BLaER1 (cell line): ENCODE data around the gene SGPL1.

ENCODE experiments used
- H3K27ac ChIP-seq: shearing (Covaris generic); formaldehyde crosslinking; 2 replicates; pipeline ENCODE4 v1.8.1; 2022
- H3K27me3 ChIP-seq: shearing (Covaris generic); formaldehyde crosslinking; 2 replicates; pipeline ENCODE4 v1.8.1; 2022
- H3K36me3 ChIP-seq: shearing (Covaris generic); formaldehyde crosslinking; 2 replicates; pipeline ENCODE4 v1.8.1; 2022
- H3K4me1 ChIP-seq: shearing (Covaris generic); formaldehyde crosslinking; 2 replicates; pipeline ENCODE4 v1.8.1; 2022
- H3K4me2 ChIP-seq: shearing (Covaris generic); formaldehyde crosslinking; 2 replicates; pipeline ENCODE4 v1.8.1; 2022
- H3K4me3 ChIP-seq: shearing (Covaris generic); formaldehyde crosslinking; 2 replicates; pipeline ENCODE4 v1.8.1; 2022
- H3K9ac ChIP-seq: shearing (Covaris generic); formaldehyde crosslinking; 2 replicates; pipeline ENCODE4 v1.8.1; 2022
- H3K9me3 ChIP-seq: shearing (Covaris generic); formaldehyde crosslinking; 2 replicates; pipeline ENCODE4 v1.8.1; 2022
- H4K20me1 ChIP-seq: shearing (Covaris generic); formaldehyde crosslinking; 2 replicates; pipeline ENCODE4 v1.8.1; 2022
- Cebpa-rat ChIP-seq: shearing (Covaris generic); IDR thresholded peaks from 2 replicates; pipeline ENCODE4 v1.8.1; 2022

Gene SGPL1

DNA sequence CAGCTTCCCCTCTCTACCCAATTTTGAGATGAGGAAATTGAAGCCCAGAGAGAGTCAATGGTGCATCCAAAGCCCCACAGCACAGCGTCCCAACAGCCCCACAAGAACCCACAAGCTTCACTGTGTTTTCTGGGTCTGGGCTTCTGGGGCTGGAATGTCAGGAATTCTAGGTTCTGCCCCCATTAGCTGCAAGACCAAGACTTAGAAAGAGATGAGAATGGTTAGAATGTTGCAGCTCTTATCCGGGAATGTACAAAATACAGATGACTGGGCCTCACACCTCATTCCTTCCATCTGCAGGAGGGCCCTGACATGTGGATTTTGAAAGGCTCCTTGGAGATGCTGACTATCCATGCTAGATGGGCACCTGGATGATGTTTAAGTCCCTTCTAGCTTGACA, 6.0 kb upstream of the SGPL1 start:
- H3K9ac ChIP-seq, result no peak overlapping the region
- H3K27ac ChIP-seq, result no peak overlapping the region
- H3K4me2 ChIP-seq, result peak overlapping the region; percentile 27
- H4K20me1 ChIP-seq, result no peaks in the 10 kb centered on the region
- H3K9me3 ChIP-seq, result no peaks in the 10 kb centered on the region
- H3K36me3 ChIP-seq, result no peaks in the 10 kb centered on the region
- no peak overlapping the region for H3K4me3 ChIP-seq
- H3K4me1 ChIP-seq, result peaks cover 18% of the 10 kb centered on the region
- TF ChIP-seq Cebpa-rat, result no peak
- no peaks in the 10 kb centered on the region for H3K27me3 ChIP-seq

DNA sequence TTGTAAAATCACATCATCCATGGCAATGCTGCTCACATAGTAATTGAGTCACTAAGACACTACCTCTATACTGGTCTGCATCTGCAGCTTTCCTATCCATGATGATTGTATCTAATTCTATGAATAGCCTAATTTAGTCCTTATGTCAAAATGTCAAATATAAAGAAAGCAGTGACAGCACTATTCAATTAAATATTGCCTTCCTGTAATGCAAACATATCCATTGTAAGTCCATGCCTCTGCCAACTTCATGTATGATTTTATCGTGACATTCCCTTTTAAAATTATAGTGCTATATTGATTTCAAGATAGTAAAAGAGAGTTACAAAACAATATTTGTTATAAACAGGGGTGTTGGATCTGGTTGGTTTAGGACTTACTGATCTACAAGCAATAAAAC, 4.8 kb upstream of the SGPL1 start:
- H3K4me3 ChIP-seq, result no peak overlapping the region
- H3K9ac ChIP-seq, result no peak overlapping the region
- H3K4me2 ChIP-seq, result no peak overlapping the region
- peaks cover 24% of the 10 kb centered on the region for H3K4me1 ChIP-seq
- H3K27ac ChIP-seq, result no peak overlapping the region
- no peaks in the 10 kb centered on the region for H4K20me1 ChIP-seq
- no peaks in the 10 kb centered on the region for H3K9me3 ChIP-seq
- H3K36me3 ChIP-seq, result no peaks in the 10 kb centered on the region
- no peak for TF ChIP-seq Cebpa-rat
- no peaks in the 10 kb centered on the region for H3K27me3 ChIP-seq

DNA sequence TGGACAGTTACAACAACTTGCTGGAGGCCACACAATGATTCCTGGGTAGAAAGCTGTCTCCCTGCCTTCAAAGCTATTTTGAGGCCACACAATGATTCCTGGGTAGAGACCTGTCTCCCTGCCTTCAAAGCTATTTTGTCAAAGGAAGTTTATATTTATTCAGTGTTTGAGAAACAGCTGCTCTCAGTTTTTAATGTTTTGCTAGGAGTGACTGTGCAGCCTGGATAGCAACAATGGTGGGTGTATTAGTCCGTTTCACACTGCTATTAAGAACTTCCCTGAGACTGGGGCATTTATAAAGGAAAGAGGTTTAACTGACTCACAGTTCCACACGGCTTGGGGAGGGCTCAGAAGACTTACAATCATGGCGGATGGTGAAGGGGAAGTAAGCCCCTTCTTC, 3.9 kb upstream of the SGPL1 start:
- Histone ChIP-seq H3K27ac (no peak overlapping the region), H3K4me1 (peaks cover 29% of the 10 kb centered on the region), H3K4me3 (no peak overlapping the region), H3K27me3 (no peaks in the 10 kb centered on the region), H3K9me3 (no peaks in the 10 kb centered on the region), H3K9ac (no peak overlapping the region), H4K20me1 (no peaks in the 10 kb centered on the region), H3K36me3 (no peaks in the 10 kb centered on the region), H3K4me2 (no peak overlapping the region)
- no peak for TF ChIP-seq Cebpa-rat

DNA sequence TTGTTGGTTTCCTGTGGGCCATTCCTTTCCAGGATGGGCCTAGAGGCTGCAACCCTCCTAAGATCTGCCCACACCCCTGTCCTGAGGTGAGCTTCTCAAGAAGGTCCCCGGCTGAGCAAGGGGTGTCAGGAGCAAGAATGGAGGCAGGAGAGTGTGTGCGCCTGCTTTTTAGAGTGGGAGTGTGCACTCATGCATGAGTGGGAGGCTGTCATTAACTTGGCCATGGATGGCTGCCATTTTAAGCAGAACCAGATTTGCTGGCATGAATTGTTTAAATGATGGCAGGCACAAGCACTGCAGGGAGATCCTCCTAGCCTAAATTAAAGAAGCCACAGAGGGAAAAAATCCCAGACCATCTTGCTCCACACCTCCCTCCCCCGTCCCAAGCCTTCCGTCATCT, 2.9 kb upstream of the SGPL1 start:
- H3K4me1 ChIP-seq, result peaks cover 38% of the 10 kb centered on the region
- no peak for TF ChIP-seq Cebpa-rat
- no peak overlapping the region for H3K4me2 ChIP-seq
- no peak overlapping the region for H3K27ac ChIP-seq
- no peaks in the 10 kb centered on the region for H3K36me3 ChIP-seq
- no peaks in the 10 kb centered on the region for H4K20me1 ChIP-seq
- no peaks in the 10 kb centered on the region for H3K27me3 ChIP-seq
- no peak overlapping the region for H3K9ac ChIP-seq
- no peak overlapping the region for H3K4me3 ChIP-seq
- no peaks in the 10 kb centered on the region for H3K9me3 ChIP-seq

DNA sequence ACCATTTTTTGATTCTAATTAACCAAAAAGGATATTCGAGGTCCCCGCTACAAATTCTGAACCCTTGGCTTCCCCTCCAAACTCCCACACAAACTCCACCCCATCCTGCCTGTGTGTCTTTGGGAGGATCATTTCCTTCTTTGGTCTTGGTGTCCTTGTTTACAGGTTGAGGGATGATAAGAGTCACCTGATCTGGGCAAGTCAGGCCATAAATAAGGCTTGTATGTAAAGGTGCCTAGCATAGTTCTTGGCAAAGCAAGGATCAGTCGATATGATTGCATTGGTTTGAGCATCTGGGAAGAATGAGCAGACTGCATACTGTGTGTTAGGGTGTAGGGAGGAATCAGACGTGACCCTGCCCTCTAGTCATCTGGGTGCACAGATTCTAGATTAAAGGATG, 1.6 kb upstream of the SGPL1 start:
- peaks cover 12% of the 10 kb centered on the region; the same call in 1 of the 2 replicates for H4K20me1 ChIP-seq
- no peaks in the 10 kb centered on the region for H3K9me3 ChIP-seq
- H3K27ac ChIP-seq, result no peak overlapping the region
- 0 out of 2 replicates have a peak, but pooled peaks cover 10% of the 10 kb centered on the region for H3K36me3 ChIP-seq
- no peak overlapping the region for H3K4me3 ChIP-seq
- H3K9ac ChIP-seq, result no peak overlapping the region
- no peaks in the 10 kb centered on the region for H3K27me3 ChIP-seq
- H3K4me2 ChIP-seq, result no peak overlapping the region
- H3K4me1 ChIP-seq, result peaks cover 33% of the 10 kb centered on the region
- no peak for TF ChIP-seq Cebpa-rat

DNA sequence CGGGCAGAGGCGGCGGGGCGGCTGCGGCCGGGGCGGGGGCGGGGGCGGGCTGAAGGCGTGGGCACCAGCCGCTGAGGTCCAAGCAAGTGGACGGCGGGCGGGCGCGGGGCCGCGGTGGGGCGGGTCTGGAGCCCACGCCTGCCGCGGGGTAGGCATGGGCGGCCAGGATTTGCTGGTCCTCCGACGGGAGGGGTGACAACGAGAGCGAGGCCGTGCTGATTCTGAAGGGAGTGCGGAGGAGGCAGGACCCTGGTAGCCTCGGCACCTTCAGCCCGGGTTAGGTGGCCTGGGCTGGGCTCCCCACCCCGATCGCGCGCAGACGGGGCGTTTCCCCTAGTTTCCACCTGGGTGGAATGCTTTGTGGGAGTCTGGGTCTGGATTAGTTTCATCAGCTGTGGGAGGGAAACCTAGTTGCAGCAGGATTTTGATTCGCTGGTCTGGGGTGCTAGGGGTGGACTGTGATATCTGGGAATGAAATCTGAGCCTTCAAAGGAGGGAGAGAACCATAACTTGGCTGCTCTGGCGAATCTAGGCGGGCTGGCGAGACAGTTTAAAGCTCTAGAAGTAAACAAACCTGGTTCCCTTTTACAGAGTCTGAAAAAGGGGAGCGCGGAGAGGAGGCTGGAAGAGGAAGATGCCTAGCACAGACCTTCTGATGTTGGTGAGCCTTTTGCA, 609 bp downstream of the SGPL1 start:
- no peaks in the 10 kb centered on the region for H3K27me3 ChIP-seq
- peak overlapping the region; percentile 94 for H3K4me2 ChIP-seq
- no peaks in the 10 kb centered on the region for H3K9me3 ChIP-seq
- no peak for TF ChIP-seq Cebpa-rat
- H3K36me3 ChIP-seq, result peaks cover 30% of the 10 kb centered on the region
- peak overlapping the region; percentile 85 for H3K9ac ChIP-seq
- peaks cover 20% of the 10 kb centered on the region for H3K4me1 ChIP-seq
- peak overlapping the region; percentile 83 for H3K4me3 ChIP-seq
- peak overlapping the region; percentile 84 for H3K27ac ChIP-seq
- peaks cover 28% of the 10 kb centered on the region for H4K20me1 ChIP-seq

DNA sequence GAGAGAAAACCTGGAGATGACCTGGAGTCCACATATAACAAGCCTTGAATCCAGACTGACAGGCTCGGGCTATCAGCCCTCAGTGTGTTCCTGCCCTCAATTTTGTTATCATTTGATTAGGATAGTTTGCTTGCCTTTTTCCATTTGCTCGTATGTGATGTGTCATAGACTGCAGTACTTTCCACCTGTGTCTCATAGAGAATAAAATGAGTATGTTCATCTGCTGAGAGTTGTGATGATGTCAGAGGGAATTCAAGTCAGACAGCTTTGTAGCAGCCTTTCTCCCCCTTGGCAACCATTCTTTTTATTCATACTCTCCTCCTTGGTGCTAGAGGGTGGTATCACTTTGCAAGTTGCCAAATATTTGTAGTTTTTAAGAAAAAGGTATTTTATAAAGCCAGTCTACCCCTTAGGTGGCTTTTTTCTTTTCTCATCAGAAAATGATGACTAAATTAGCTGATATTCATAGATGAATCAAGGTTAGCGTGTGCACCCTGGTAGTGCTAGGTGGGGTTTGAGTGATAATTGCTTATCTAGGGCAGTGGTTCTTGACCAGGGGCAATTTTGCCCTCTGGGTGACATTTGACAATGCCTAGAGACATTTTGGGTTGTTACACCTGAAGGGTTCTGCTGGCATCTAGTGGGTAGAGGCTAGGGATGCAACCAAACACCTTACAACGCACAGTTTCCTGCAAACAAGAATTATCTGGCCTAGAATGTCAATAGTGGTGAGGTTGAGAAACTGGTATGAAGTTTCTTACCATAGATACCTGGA, 5.4 kb downstream of the SGPL1 start:
- TF ChIP-seq Cebpa-rat, result no peak
- H3K27me3 ChIP-seq, result no peaks in the 10 kb centered on the region
- H3K36me3 ChIP-seq, result peaks cover 47% of the 10 kb centered on the region
- H3K9me3 ChIP-seq, result no peaks in the 10 kb centered on the region
- peaks cover 47% of the 10 kb centered on the region for H4K20me1 ChIP-seq
- no peak overlapping the region for H3K4me2 ChIP-seq
- no peak overlapping the region for H3K9ac ChIP-seq
- peaks cover 15% of the 10 kb centered on the region for H3K4me1 ChIP-seq
- H3K27ac ChIP-seq, result no peak overlapping the region
- no peak overlapping the region for H3K4me3 ChIP-seq

DNA sequence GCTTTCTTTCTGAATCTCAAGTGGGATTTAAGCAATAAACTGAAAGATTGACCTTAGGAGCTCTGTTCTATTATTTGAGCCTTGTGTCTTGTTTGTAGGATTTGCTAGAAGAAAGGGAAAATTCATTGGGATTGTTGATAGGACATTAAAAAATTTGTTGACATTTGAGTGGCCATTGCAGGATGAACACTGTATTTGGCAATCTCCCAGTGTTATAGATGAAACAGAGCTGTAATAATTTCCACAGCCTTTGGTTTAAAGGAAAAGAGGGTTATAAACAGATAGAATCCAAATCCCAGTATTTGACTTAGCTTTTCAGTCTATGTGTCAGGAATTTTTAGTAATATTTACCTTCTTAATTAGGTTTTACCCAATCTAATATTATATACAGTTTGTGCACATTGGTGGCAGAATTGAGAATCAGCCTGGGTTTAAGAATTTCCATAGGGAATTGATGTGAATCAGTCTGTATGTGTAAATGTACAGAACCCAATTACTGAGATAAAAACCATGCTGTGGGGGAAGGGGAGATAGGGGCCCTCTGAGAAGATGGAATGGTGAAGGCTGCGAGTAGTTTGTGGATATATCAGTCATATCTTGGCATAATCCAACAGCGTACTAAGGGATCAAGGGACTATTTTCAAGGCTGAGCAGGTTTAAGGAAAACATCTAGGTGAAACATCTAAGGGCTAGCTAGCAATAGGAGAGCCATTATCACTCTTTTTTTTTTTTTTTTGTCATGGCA, 6.5 kb downstream of the SGPL1 start:
- peaks cover 49% of the 10 kb centered on the region for H3K36me3 ChIP-seq

DNA sequence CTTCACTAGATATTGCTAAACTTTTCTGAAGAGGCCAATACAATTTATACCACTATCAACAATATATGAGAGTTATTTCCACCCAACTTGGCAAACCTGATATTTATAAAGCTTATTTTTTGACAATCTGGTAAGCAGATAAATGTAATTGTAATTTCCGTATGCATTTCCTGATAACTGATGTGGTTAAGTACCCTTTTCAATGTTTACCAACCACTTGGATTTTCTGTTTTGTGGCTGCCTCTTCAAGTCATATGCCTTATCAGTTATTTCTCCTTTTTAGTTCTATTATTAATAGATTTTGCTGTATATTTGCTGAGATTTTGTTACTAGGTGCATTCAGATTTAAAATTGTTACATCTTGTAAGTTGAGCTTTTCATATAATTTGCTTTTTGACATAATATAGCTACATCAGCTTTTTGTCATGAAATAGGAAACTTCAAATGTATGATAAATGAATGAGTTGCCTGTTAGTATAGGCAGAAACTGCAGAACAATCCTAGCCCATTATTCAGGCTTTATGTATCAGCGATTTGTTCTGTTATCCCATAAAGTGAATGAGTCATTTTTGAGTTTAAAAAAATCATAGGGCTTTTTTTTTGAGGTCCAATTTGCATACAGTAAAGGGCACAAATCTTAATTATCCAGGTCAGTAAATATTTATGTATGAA, 11.5 kb downstream of the SGPL1 start:
- Histone ChIP-seq H3K36me3 (peaks cover 31% of the 10 kb centered on the region), H3K4me1 (peaks cover 23% of the 10 kb centered on the region), H3K4me3 (no peak overlapping the region), H3K4me2 (peak overlapping the region; percentile 25), H3K9me3 (no peaks in the 10 kb centered on the region), H4K20me1 (peaks cover 40% of the 10 kb centered on the region), H3K27me3 (no peaks in the 10 kb centered on the region), H3K9ac (no peak overlapping the region), H3K27ac (no peak overlapping the region)
- TF ChIP-seq Cebpa-rat, result no peak

More for the DNA sequence above, 6.5 kb downstream of the SGPL1 start:
- Histone ChIP-seq H3K4me3 (no peak overlapping the region), H3K4me2 (no peak overlapping the region), H3K9me3 (no peaks in the 10 kb centered on the region), H4K20me1 (peaks cover 57% of the 10 kb centered on the region), H3K9ac (no peak overlapping the region), H3K27me3 (no peaks in the 10 kb centered on the region), H3K27ac (no peak overlapping the region), H3K4me1 (peaks cover 17% of the 10 kb centered on the region)
- no peak for TF ChIP-seq Cebpa-rat
